ENCODE results near the gene SLC22A5.

SLC22A5 gene

GRCh38 chr5:132368186-132368585 is 1.3 kb upstream of the SLC22A5 start:
- DNase-seq, result no peak

GRCh38 chr5:132369007-132369473 is 470 bp upstream of the SLC22A5 start:
- no peak for DNase-seq

DNA sequence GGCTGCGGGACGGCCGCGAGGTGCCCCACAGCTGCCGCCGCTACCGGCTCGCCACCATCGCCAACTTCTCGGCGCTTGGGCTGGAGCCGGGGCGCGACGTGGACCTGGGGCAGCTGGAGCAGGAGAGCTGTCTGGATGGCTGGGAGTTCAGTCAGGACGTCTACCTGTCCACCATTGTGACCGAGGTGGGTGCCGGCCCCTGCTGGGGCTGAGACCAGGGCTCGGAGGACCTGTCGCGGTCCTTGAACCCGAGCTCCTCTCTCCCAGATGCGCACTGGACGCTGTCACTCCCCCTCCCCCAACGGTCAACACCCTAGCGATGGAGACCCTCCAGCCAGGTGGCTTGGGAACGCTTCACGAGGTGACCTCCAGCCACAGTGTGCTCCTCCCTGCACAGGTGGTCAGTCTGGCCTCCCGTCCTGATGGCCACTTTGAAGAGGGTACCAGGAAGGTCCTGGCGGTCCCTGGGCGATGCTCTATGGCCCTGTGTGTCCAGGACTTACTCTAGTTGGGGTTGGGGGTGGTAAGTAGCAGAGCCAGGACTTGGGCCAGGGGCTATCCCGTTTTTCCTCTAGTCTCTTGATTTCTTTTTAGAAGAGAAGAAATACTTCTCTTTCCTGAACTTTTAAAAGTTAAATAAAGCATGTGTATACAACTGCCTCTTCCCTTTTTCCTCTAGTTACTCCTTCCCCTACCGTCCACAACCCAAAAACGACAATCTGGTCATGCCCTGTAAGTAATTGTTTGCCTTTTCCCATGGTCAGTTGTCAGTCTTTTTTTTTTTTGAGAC is 866 bp downstream of the SLC22A5 start:
- no peak for DNase-seq

- DNase-seq, result no peak
These were observed 1.6 kb downstream of the SLC22A5 start for GRCh38 chr5:132370971-132371602.

DNA sequence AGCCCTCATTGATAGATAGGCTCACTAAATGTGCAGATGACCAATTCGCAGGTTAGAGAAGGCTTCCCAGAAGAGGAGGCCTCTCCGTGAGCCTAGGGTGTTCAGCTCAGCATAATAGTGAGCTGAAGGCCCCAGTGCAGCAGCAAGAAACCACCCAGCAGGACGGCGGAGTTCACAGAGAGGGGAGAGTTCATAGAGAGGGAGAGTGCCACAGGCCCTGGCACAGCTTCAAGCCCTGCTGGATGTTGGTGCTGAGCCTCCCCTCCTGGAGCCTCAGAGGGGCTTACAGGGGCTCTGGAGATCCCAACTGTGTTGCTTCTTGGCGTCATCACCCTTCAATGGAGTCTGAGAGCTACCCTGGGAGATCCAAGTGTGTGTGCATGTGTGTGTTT is 2.1 kb downstream of the SLC22A5 start:
- DNase-seq, result no peak

- DNase-seq, result no peak
These were observed 2.6 kb downstream of the SLC22A5 start for GRCh38 chr5:132372127-132372526.

DNA sequence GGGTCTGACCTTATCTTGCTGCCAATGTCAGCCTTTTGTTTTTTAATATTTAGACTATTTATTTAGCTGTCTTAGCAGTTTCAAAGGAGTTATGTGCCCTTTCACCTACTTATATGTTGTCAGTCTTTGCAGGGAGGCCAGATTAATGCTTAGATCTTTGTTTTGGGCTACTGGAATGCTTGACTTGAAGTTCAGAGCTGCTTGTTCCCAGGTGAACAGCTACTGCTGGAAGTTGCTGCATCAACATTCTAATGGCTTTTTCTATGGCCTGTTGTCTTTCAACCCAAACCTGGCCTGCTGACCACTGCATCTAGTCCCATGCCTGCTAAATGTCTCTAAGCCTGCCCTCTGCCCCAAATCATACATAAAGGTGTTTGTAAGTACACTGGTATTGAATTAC is 3.0 kb downstream of the SLC22A5 start:
- DNase-seq, result no peak

DNA sequence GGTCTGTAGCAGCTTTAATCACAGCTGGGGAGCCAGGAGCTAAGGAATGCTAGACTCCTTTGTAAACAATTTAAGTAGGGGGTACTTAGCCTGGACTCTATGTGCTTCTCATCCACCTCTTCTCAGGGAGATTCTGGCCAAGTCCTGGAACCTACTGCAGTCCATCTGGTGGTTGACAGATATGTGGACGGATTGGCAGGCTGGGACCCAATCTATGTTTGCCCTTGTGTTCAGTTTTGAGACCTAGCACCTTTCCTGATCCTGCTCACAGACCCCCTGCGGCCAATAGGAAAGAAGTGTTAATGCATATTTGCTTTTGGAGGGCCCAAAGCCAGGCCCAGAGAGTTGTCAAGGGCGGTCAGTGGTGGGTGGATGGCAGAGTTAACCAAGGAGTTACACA is 6.4 kb downstream of the SLC22A5 start:
- no peak for DNase-seq

DNA sequence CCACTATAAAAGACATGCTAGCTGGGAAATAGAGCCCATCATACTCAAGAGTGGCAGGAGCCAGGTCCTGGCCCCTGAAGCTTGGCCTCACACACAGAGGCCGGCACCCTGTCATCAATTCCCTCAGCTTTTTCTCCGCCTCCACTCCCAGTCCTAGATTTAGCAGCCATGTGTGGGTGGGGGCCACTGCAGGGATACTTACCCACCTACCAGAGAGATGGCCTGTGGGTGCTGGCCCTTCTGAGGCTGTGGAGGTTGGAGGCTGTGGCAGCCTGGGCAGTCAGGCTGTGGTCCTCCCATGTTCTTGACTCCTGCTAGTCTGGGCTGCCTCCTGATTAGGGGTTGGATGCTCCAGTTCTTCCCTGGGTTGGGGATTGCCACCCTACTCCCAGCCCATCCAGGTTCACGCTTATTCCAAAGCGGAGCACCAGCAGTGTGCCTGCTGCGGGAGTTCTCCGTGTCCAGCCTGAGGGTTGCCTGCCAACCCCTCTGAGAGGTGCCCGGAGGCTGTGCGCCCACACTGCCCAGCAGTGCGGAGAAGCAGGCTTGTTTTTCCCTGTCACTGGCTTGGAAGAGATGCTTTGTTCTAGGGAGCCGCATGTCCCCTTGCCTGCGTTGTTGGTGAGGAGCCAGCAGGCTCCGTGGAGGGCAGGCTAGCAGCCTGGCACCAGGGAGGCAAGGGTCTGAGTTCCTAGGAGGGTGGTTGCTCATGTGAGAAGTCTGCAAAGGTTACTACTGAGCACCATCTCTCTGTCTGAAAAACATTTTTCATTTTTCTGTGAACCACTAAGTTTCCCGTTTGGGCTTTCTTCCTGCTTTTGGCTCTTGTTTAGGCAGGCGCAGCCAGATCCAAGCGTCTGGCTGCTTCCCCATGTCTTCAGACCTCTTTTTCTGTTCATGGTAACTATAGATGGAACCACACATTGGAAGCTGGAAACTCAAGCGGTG is 7.5 kb downstream of the SLC22A5 start:
- no peak for DNase-seq

DNA sequence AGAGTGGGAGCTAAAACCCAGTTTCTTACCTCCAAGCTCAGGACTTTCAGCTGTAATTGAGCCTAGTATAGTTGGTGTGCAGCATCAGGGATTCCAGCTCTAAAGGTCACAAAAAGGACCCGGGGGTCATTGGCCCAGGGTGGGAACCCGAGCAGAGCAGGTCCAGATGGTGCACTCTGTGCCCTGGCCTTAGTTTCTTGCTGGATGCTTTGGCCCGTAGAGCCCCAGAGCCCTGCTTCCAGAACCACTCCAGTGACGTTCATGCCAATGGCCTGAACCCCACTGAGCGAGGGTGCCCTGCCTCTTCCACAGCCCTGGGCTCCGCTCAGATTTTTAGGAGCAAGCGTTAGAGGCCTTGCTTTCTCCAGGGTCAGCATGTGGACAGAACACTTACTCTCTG is 8.2 kb downstream of the SLC22A5 start:
- DNase-seq, result no peak

DNA sequence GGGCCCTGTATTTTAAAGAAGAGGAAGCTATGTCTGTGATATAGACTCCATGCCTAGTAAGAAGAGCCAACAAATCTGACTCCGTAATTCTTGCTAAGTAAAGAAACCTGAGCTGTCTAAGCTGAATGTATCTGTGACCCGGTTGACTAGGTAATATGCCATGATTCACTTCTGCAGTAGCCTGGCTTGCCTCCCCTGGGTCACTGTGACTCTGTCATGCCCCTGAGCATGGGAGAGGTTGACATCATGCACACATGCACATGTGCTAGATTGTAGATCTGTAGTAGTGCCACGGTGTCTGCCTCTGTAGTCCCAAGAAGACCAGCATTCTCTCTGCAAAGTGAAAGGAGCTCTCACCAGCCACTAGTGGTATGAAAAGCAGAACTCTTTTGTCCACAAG is 9.1 kb downstream of the SLC22A5 start:
- no peak for DNase-seq

- no peak for DNase-seq
These were observed 10.5 kb downstream of the SLC22A5 start for GRCh38 chr5:132380047-132380446.

- no peak for DNase-seq
These were observed 11.2 kb downstream of the SLC22A5 start for GRCh38 chr5:132380741-132381140.

DNA sequence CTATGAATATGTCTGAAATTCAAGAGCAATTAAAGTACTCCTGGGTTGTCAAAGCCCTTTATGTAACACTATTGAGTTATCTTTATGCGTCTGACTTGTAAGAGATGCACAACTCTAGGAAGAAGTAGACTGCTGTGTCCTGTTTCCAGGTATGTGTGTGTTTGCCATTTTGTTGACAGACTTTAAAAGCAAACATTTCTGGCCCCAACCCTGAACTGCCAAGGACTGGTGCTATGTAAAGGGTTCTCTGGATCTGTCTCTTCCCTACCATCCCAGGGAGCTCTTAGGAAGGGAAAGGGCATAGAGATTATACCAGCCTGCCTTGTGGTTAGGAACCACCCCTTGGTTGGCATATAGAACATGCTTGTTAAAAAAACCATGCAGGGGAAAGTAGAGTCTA is 12.1 kb downstream of the SLC22A5 start:
- DNase-seq, result no peak

- no peak for DNase-seq
These were observed 13.8 kb downstream of the SLC22A5 start for GRCh38 chr5:132383261-132383660.

- DNase-seq, result no peak
These were observed 14.5 kb downstream of the SLC22A5 start for GRCh38 chr5:132383984-132384383.

- DNase-seq, result no peak
These were observed 15.1 kb downstream of the SLC22A5 start for GRCh38 chr5:132384506-132385050.

DNA sequence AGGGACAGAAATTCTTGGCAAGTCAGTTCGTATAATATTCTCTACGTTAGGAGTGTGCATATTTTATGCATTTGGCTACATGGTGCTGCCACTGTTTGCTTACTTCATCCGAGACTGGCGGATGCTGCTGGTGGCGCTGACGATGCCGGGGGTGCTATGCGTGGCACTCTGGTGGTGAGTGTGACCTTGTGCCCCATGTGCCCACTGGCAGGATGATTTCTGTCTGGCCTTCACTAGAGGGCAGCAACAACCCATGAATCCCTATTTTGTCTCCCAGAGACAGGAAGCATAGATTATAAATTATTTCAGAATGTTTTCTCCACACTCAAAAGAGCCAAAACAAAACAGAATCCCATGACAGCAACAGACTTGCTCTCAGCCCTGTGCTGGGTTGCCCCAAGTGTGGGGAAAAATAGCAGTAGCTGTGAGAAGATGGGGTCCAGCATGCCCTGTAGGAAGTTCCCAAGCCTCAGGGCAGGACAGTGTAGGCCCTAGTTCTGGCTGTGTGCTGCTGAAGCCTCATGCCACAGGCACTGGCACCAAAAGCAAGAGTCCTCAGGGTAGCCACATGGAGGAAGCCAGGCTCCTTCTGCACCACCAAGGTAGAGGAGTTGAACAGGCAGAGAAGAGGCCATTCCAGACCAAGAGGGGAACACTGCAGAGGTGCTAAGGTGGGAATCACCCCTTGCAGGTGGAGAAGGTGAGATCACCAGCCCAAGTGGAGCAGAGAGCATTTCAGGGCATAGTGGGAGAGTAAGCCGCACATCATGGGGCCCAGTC is 16.0 kb downstream of the SLC22A5 start:
- peak; percentile 41 for DNase-seq

DNA sequence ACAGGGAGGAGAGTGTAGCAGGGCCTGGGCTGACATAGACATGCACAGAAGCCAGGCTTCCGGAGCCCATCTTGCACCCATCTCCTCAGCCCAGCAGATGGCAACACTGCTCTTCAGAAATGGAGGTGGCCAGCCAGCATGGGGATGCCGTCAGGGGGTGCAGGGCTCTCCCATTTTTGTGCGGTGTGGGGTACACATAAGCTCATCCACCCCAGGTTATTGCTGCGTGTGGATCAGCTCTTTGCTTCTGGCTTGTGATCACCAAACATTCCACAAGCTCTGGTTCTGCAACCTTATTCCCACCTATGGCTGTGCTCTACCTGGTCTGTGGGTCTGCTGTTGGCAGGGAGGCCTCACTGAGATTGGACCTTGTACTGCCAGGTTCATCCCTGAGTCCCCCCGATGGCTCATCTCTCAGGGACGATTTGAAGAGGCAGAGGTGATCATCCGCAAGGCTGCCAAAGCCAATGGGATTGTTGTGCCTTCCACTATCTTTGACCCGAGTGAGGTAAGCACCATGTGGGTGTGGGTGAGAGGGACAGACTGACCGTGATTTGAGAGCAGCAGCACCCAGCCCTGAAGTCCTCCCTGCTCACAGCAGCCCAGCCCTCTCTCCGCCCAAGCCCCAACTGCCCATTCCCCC is 17.3 kb downstream of the SLC22A5 start:
- peak; percentile 71 for DNase-seq

DNA sequence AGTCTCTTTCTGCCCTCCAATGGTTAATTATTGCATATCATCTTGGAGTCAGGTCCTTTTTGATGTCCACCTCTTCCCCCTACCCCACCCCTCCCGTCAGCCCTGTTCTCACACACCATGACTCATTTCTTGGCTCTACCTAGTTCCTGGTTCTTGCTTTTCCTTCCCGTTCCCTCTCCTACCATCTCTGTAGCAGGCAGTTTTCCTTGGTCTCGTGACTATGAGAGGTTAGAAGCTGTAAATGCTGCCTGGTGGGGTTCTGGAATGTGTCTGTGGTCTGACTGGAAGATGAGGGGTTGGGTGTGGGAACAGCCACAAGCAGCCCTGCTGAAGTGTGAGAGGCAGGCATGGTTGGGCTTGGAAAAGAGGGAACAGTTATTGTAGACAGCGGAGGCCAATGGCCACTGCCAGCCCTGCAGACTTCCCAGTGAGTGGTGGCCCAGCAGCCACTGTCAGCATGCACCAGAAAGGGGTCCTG is 18.2 kb downstream of the SLC22A5 start:
- no peak for DNase-seq

DNA sequence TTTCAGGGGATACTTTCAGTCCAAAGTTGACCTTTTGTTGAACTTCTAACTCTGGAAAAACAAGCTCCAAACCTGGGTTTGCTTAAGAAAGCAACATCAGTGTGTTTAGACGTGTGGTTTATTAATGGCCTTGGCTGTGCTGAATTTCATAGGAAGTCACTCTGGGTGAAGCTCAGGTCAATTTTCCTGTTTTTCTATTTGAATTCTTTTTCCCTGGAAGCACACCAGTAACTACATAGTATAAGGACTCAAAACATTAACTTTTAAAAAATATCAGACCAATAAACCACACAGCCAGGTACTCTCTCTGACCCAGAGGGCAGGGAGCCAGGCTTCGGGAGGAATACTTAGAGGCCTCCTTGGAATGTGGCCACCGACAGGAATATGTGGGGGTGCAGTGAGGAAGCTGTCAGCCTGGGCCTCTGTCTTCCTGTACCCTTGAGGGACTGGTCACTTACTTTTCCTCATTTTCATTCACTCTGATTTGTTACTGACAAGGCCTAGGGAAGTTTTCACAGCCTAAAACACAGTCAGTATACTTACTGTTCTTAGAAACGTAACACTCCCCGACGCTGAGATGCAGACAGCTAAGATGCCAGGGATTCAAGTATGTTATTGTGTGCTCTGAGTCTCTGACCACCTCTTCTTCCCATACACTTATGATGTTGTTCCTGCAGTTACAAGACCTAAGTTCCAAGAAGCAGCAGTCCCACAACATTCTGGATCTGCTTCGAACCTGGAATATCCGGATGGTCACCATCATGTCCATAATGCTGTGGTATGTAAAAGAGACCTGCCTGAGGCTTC is 18.9 kb downstream of the SLC22A5 start:
- DNase-seq, result no peak
